RWPE2 (cell line): ENCODE data around the gene PPBP.

Source experiments
- ATAC-seq: fragments of 200-7000 bp; cut with Tn5 transposase; 3 replicates; pipeline ENCODE4 v1.9.1; 2021; ENCODE audit warnings: low read depth
- DNase-seq: peaks from one replicate; pipeline ENCODE4 v3.0.0-alpha.2; 2020; ENCODE audit warnings: low spot score
- H3K27ac ChIP-seq: fragments of 450-650 bp; 2 replicates; pipeline ENCODE4 v1.5.1; 2017; ENCODE audit warnings: mild to moderate bottlenecking; ENCODE audit not compliant: poor library complexity, severe bottlenecking
- H3K27me3 ChIP-seq: fragments of 250-450 bp; sonication (Bioruptor Pico); 2 replicates; pipeline ENCODE4 v1.5.1; 2021; ENCODE audit warnings: mild to moderate bottlenecking, moderate library complexity; ENCODE audit not compliant: insufficient read depth, poor library complexity, severe bottlenecking
- H3K36me3 ChIP-seq: fragments of 250-450 bp; sonication (Bioruptor Pico); 2 replicates; pipeline ENCODE4 v1.5.1; 2020; ENCODE audit warnings: low read depth, mild to moderate bottlenecking, moderate library complexity
- H3K4me1 ChIP-seq: fragments of 250-450 bp; sonication (Bioruptor Pico); 2 replicates; pipeline ENCODE4 v1.5.1; 2021; ENCODE audit warnings: mild to moderate bottlenecking, moderate library complexity; ENCODE audit not compliant: insufficient read depth, poor library complexity, severe bottlenecking
- H3K4me3 ChIP-seq: fragments of 250-450 bp; sonication (Bioruptor Pico); 2 replicates; pipeline ENCODE4 v1.5.1; 2021; ENCODE audit warnings: mild to moderate bottlenecking, moderate library complexity; ENCODE audit not compliant: severe bottlenecking
- H3K9me3 ChIP-seq: fragments of 250-450 bp; sonication (Bioruptor Pico); 2 replicates; pipeline ENCODE4 v1.5.1; 2021; ENCODE audit warnings: mild to moderate bottlenecking, moderate library complexity; ENCODE audit not compliant: severe bottlenecking
- CTCF ChIP-seq: fragments of 450-650 bp; IDR thresholded peaks from one replicate; pipeline ENCODE4 v1.5.1; 2017; ENCODE audit warnings: mild to moderate bottlenecking, moderate library complexity; ENCODE audit not compliant: poor library complexity, severe bottlenecking

Gene PPBP

GRCh38 chr4:73976217-73976616 lies 11.8 kb downstream of the PPBP start:
- Histone ChIP-seq H3K4me3 (no peak overlapping the region), H3K4me1 (peaks cover 14% of the 10 kb centered on the region), H3K9me3 (peaks cover 9% of the 10 kb centered on the region), H3K27ac (no peak overlapping the region), H3K36me3 (no peaks in the 10 kb centered on the region), H3K27me3 (no peaks in the 10 kb centered on the region)
- TF ChIP-seq CTCF = no peak
- no peak for DNase-seq
- ATAC-seq = no peak

- Histone ChIP-seq H3K27me3 (no peaks in the 10 kb centered on the region), H3K4me3 (no peak overlapping the region), H3K9me3 (peaks cover 9% of the 10 kb centered on the region), H3K36me3 (no peaks in the 10 kb centered on the region), H3K4me1 (peaks cover 12% of the 10 kb centered on the region), H3K27ac (no peak overlapping the region)
- DNase-seq = no peak
- ATAC-seq = no peak
- TF ChIP-seq CTCF = no peak
Observed at GRCh38 chr4:73974352-73974751, 13.6 kb downstream of the PPBP start.

- H3K4me3 ChIP-seq = no peak overlapping the region
- peaks cover 9% of the 10 kb centered on the region for H3K9me3 ChIP-seq
- no peak for ATAC-seq
- no peak overlapping the region for H3K27ac ChIP-seq
- no peaks in the 10 kb centered on the region for H3K4me1 ChIP-seq
- no peak for TF ChIP-seq CTCF
- H3K36me3 ChIP-seq = no peaks in the 10 kb centered on the region
- no peaks in the 10 kb centered on the region for H3K27me3 ChIP-seq
- no peak for DNase-seq
Observed at GRCh38 chr4:73970945-73971344, 17.0 kb downstream of the PPBP start.

GRCh38 chr4:73970011-73970410 lies 18.0 kb downstream of the PPBP start:
- H3K4me1 ChIP-seq = no peaks in the 10 kb centered on the region
- no peak overlapping the region for H3K27ac ChIP-seq
- ATAC-seq (no peak), DNase-seq (no peak)
- H3K9me3 ChIP-seq = peaks cover 9% of the 10 kb centered on the region
- no peak for TF ChIP-seq CTCF
- H3K4me3 ChIP-seq = no peak overlapping the region
- no peaks in the 10 kb centered on the region for H3K36me3 ChIP-seq
- no peaks in the 10 kb centered on the region for H3K27me3 ChIP-seq

- H3K9me3 ChIP-seq = peaks cover 3% of the 10 kb centered on the region
- ATAC-seq = no peak
- DNase-seq = no peak
- no peak overlapping the region for H3K27ac ChIP-seq
- no peak for TF ChIP-seq CTCF
- no peaks in the 10 kb centered on the region for H3K36me3 ChIP-seq
- H3K4me3 ChIP-seq = no peak overlapping the region
- no peaks in the 10 kb centered on the region for H3K4me1 ChIP-seq
- no peaks in the 10 kb centered on the region for H3K27me3 ChIP-seq
Observed at GRCh38 chr4:73967866-73968265, 20.1 kb downstream of the PPBP start.
